IPS-NIHi7 (cell line): ENCODE results near the gene DHRS3.
"Not testable (repeated sequence)": the region's sequence is repeated elsewhere in the genome, so short reads cannot be mapped to it uniquely, and the experiment has no call there.

ENCODE experiments used
- DNase-seq: peaks from one replicate; pipeline ENCODE4 v3.0.0; 2012; ENCODE audit warnings: mixed read lengths; ENCODE audit errors: extremely low spot score

The DHRS3 gene

GRCh38 chr1:12540580-12541273, 77.3 kb downstream of the DHRS3 start:
- no peak for DNase-seq

- DNase-seq = peak; percentile 73
These were observed 78.1 kb downstream of the DHRS3 start for GRCh38 chr1:12539705-12540579.

- no peak for DNase-seq
These were observed 78.7 kb downstream of the DHRS3 start for GRCh38 chr1:12539320-12539704.

- DNase-seq = not testable (repeated sequence)
These were observed 79.5 kb downstream of the DHRS3 start for GRCh38 chr1:12538536-12538935.

GRCh38 chr1:12537906-12538461, 80.0 kb downstream of the DHRS3 start:
- no peak for DNase-seq

GRCh38 chr1:12537294-12537693, 80.7 kb downstream of the DHRS3 start:
- no peak for DNase-seq

GRCh38 chr1:12536023-12536639, 81.9 kb downstream of the DHRS3 start:
- no peak for DNase-seq

GRCh38 chr1:12532405-12533315, 85.3 kb downstream of the DHRS3 start:
- DNase-seq = no peak

GRCh38 chr1:12531179-12531499, 86.9 kb downstream of the DHRS3 start:
- no peak for DNase-seq

GRCh38 chr1:12530462-12531178, 87.4 kb downstream of the DHRS3 start:
- no peak for DNase-seq

- no peak for DNase-seq
These were observed 88.3 kb downstream of the DHRS3 start for GRCh38 chr1:12529640-12530174.

GRCh38 chr1:12528021-12528852, 89.8 kb downstream of the DHRS3 start:
- no peak for DNase-seq

GRCh38 chr1:12527564-12527963, 90.4 kb downstream of the DHRS3 start:
- no peak for DNase-seq

- DNase-seq = peak; percentile 9
These were observed 92.5 kb downstream of the DHRS3 start for GRCh38 chr1:12525311-12526181.

- DNase-seq = no peak
These were observed 93.7 kb downstream of the DHRS3 start for GRCh38 chr1:12524266-12524665.

- not testable (repeated sequence) for DNase-seq
These were observed 95.2 kb downstream of the DHRS3 start for GRCh38 chr1:12522780-12523179.

- DNase-seq = no peak
These were observed 96.9 kb downstream of the DHRS3 start for GRCh38 chr1:12521096-12521495.

GRCh38 chr1:12519693-12520364, 98.2 kb downstream of the DHRS3 start:
- DNase-seq = no peak
